NCI-H187 (cell line): ENCODE results near the gene BMP4.
A peak's percentile ranks its signal among the peaks of the same experiment; 100 is the strongest.
"Not testable (repeated sequence)": the region's sequence is repeated elsewhere in the genome, so short reads cannot be mapped to it uniquely, and the experiment has no call there.

ENCODE experiments used
- DNase-seq, 2 experiments: peaks; one replicate each; lab custom pipeline; 2025; lab: John Stamatoyannopoulos, UW

Gene BMP4

DNA sequence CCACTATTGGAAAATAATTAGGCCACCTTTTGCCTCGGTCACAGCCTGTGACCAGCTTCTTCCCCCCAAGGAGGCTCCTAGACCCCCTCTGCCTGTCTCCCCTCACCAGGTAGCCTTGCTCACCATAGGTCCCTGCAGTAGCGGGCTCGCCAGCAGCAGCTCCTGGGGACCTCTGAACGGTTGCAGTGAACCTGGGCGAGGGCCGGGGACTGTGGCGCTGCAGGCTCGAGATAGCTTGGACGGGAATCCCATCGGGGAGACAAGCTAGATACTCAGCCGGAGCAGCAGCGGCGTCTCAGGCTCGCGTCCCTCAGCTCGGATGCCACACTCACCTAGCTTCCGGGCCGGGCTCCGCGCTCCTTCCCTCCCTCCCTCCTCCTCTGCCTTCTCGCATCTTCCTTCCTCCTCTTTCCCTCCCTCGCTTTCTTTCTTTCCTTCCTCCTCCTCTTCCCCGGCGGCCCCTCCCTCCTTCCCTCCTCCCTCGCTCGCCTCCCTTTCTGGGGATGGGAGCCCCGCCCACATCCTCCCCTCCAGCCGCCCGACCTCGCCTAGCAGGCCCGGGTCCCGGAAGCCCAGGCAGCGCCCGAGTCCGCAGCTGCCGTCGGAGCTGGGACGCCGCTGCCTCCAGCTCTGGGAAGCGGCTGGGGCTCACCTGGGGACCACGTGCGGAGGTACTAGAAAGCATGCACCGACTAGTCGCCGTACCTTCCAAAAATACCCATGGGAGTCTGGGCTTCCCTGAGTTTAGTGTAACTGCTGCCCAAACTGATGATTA lies at the start of gene BMP4:
Gene BMP4, minus strand, starts transcription at position 399 of the 775 bp plus-strand sequence. CDS start 4,603 bp downstream, outside the sequence.
- DNase-seq = no peak

DNA sequence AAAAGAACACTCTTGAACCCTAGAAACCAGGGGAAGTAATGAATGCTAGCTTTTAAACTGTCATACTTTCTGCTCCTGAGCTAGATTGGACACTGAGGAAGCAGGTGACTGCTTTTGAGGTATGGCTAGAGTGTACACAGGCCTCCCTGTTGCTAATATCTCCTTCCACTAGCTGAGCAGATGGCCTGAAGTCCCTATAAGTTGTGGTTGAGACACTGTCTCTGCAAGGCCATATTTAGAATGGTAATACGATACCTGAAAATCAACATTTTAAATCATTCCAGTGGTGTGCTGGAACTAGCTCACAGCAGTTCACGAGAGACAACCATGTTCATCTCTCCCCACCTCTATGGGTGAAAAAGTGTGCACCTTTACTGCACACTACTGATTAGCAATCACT lies 46.4 kb upstream of the BMP4 start:
- DNase-seq = peak in 1 of 2 experiments; percentile 24

DNA sequence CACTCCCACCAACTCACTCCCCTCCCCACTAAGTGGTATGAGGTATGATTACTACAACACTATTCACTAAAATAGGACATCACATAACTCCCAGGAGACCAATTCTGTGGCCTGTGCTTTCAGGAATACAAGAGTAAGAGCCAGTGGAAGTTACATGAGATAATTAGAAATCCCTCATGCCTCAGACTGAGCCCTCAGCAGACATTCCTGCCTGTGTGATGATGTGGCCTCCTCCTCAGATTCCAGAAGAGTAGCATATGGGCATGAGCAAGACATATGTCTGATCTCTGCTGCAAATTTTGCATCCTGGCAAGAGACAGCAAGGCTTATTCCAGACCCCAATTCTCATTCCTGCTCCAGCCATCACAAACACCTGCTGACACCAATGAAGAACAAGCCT lies 46.0 kb upstream of the BMP4 start:
- no peak for DNase-seq

DNA sequence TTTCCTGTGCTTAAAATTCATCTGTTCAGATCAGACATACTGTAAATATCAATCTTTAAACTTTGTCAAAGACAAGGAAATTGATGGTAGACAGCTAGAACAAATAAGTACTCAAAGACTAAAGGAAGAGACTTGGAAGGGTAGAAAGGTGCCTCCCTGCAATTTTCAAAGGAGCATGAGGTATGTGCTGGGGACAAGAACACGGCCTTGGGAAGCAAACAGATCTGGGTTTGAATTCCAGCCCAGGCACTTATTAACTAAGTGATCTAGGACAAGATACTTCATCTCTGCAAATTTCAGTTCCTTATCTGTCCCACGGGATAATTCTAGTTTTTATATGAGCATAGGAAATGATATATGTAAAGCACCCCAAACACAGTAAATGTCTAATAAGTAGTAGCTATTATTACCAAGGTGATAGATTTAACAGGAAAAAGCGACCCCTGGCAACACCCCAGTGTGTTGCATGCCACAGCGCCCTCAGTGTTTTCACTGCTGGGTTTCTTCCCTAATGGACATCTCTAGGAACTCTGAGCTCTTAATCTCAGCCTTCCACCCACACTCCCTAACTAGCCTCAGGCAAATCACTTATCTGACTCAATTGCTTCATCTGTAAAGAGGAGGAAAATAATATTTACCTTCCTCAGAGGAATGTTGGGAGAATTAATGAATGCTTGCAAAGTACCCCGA lies 44.7 kb upstream of the BMP4 start:
- no peak for DNase-seq

DNA sequence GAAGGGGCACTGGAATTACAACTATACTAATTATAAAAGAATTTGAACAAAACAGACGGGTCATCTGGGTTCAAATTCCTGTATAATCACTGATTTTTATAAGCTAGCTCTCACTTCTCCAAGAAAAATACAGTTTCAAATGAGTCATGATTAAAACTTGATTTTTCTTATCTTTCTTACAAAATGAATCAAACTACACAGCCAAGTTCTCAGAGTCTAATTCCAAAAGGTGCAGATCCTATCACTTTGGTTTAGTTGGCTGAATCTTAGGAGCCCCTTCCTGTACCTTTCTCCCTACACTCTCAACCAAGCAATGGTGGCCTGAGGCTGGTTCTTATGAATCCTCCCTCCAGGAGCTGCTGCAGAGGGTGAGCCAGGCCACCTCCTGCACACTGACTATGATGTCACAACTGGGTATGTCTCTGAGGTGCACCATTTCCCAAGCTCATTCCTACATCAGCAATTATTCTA lies 43.8 kb upstream of the BMP4 start:
- DNase-seq = no peak

DNA sequence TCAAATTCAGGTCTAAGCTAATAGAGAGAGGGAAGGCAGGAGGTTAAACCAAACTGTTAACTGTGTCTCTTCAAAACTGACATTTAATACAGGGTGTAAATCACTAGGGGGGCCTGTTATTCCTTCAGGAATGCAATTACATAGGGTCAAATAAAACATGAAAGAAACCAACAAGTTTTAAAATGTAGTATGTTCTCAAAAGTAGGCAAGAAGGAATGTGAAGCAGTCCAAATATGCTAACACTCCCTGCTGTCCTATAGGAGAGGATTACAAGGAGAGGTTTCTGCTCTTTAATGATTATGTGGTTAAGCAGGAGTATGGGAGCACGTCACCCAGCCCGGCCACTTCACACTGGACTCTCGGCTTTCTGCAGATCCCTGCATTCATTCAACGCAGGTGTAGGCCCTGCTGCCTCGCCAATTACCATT lies 42.5 kb upstream of the BMP4 start:
- DNase-seq = no peak

DNA sequence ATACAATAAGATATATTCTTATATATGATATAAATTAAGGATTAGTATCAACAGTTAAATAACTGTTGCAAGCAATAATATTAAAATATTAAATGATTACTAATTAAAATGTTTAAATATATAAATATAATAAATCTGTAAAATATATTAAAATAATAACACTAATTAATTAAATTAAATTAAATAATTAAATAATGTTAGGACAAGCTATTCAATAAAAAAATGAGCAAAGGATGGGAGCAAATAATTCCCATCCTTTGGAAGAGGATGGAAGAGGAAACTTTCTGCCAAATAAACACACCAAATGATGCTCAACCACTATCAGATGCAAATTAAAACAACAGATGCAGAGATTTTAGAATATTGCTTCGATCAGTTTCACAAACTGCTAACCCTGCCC lies 39.4 kb upstream of the BMP4 start:
- no peak for DNase-seq

DNA sequence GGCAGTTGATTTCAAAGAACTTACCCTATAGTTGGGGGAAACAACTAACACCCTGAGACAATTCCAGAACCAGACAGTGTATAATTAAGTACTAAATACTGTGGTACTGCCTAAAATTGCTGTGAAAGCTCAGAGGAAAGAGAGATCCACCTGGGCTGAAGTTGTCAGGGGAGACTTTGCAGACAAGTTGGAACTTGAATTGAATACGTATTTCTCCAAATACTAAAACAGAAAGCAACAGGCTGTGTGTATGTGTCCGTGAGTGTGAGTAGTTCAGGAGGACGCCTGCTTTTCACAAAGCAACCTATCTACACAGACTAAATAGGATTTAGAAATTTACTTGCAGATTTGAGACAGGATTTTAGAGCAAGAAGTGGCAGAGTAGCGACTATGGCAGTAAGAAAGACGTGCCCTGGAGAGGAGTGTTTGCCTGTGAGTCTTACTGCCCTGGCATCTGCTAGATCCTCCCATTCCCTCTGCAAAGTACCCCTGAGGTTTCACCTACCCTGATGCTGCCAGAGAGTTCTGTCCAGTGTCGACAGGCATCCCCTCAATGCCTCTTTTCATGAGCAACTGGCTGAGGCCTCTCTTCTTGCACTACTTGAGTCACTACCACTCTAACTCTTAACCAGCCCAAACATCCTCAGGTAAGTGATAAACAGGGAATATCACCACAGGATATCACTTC lies 37.4 kb upstream of the BMP4 start:
- DNase-seq = no peak

DNA sequence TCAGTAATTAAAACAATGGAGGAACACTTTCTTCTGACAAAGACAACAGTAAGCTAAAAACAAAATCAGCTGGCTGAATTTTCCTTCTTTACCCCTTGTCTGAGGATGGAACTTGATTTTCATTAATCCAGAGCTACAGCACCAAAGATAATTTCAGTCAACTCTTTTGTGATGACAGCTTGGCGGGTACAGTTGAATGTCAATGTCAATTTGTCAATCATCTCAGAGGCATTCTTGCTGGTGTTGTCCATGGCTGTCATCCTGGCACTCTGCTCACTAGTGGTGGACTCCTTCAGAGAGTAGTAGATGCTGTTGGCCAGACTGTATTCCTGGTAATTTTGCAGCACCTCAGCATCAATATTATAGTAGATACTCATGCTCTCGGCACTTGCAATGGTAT lies 34.4 kb upstream of the BMP4 start:
- DNase-seq = no peak

DNA sequence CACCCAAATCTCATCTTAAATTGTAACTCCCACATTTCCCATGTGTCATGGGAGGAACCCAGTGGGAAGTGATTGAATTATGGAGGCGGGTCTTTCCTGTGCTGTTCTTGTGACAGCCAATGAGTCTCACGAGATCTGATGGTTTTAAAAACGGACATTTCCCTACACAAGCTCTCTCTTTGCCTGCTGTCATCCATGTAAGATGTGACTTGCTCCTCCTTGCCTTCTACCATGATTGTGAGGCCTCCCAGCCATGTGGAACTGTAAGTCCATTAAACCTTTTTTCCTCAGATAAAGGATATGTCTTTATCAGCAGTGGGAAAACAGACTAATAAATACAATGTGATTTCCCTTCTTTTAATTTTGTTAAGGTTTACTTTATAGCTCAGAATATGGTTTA lies 30.1 kb upstream of the BMP4 start:
- DNase-seq = not testable (repeated sequence)

DNA sequence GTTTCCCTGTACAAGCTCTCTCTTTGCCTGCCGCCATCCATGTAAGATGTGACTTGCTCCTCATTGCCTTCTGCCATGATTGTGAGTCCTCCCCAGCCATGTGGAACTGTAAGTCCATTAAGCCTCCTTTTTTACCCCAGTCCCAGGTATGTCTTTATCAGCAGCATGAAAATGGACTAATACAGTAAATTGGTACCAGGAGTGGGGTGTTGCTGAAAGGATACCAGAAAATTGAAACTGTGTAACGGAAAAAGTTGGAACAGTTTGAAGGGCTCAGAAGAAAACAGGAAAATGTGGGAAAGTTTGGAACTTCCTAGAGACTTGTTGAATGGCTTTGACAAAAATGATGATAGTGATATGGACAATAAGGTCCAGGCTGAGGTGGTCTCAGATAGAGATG lies 28.3 kb upstream of the BMP4 start:
- DNase-seq = not testable (repeated sequence)

DNA sequence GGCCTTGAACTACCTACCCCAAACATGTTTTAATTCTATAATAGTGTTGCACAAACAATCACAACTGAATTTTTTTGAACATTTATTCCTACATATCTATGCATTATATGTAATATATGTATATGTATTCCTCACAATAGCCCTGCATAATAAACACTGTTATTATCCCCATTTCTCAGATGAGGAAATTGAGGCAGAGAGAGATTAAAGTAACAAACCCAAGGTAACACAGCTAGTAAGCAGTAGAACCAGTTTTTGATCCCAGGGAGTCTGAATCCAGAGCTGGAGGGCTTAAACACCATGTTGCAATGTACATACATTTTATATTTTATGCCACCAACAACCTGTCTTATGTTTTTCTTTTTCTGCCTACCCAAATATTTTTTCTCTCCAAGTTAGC lies 26.5 kb upstream of the BMP4 start:
- no peak for DNase-seq

DNA sequence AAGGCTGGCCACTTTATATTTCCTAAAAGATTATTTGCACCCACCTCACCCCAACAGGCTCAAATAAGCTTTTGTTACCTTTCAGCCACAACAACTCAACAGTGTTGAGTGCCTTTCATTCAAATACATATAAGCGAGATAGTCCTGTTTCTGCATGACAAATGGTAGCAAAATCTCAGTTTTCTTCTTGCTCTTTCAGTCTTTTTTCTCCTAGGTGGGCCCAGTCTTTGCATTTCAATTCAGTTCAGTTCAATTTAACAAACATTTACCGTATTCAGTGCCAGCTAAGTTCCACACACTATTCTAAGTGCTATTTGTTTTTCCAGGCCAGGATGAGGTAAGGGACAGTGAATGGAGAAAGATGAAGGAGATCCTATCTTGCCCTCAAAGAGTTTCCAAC lies 25.9 kb upstream of the BMP4 start:
- DNase-seq = no peak

DNA sequence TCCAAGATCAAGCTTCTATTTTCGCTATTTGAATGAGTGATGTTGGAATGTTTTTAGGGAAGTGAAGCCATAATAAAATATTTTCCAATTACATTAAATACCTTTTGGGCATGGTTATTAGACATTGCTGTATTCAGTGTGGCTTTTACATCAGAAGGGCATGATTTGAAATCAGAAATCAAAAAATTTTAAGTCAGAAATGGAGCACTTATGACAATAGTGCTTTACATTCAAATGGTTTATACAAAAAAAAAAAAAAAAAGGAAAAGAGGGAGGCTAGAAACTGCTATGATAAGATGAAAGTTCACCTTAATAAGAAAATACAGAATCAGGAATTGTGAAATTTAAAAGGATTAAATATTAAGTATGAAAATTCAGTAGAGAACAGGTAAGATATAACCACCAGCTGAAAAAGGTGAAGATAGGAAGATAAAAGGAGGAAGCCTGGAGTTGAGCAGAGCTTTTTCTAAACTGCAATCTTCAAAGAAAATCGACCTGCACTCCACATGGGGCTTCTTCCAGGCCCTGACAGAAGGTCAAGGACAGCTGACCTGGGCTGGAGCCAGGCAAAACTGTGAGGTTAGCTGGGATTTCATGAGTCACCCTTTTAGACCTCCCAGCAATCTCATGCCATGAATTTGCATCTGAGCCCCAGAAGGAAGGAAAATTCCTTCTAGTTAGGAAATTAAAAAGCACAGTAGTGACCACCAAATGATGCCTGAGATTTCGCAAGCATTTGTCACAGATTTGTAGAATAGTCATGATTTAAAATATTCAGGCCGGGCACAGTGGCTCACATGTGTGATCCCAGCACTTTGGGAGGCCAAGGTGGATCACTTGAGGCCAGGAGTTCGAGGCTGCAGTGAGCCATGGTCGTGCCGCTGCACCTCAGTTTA lies 23.4 kb upstream of the BMP4 start:
- DNase-seq = no peak

DNA sequence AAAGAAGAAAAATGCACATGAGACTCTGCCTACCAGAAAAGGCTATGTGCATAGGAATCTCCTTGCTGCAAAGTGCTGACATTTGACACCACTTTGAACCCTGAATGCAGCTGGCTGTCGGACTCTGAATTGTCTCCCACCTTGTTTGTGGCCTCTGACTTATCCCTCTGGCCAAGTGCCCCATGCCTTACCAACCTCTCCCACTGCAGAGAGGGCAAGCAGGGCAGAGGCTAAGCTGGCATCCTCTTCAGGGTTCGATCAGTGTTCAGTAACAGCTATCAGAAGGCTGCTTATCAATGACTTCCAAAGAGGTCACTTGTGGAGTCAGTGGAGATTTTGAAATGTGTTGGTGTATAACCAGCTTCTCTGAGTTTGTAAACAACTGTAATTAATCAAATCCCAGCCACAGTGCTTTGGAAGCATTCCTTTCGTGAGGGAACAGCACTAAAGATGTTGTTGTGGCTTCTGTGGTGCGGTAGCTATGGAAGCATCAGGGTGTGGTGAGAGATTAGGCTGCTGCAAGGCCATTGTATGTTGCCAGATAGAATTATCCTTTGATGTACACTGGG lies 22.6 kb upstream of the BMP4 start:
- DNase-seq = no peak

DNA sequence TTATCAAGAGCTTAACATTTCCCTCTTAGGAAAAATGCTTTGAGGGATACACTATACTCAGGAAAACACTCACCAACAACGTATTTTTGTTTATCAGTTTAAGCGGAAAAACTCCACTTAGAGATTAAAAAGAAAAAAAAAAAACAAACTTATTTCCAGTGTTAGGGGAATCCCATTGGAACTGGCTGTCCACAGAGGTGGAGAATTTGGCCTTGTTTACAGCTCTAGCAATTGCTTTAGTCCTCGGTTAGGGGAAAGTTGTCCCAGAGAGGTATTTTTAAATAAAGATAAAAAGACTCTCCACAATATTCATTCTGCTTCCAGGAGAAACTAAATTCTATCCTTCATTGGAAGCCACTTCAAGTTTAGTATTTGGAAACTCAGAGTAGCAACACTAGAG lies 21.6 kb upstream of the BMP4 start:
- no peak for DNase-seq

DNA sequence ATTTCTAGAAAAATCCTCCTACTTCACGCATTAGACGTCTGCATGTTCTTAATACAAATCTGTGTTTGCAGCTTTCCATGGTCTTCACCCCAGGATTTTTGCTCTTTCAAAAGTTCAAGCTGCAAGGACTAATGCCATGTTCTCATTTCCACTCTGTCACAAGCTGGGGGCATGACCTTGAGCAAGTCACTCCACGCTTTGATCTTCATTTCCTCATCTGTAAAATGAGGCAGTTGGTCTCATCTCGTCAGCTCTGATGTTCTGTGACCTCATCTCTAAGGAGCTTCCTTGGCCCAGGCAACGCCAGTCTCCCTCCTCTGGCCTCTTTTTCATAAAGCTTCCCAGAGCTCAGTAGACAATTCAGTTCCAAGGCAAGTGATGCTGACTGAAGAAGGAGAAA lies 18.8 kb upstream of the BMP4 start:
- no peak for DNase-seq

DNA sequence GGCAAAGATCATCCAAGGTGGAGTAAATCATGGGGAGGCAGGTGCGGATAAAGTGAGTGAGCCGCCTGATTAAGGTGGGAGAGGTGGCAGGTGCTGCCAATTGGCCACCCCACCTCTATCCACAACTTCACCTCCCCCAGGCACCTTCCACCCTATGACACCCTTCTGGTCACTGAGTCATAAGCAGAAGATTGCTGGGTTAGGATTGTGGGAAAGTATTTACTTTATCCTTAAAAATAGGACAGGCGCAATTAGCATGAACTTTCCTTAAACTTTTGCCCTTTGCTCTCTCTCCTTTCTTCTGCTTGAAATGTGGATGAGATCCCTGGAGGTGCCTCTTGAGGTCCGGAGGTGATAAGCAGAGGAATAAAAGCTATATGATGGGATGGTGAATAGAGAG lies 14.9 kb upstream of the BMP4 start:
- DNase-seq = no peak

DNA sequence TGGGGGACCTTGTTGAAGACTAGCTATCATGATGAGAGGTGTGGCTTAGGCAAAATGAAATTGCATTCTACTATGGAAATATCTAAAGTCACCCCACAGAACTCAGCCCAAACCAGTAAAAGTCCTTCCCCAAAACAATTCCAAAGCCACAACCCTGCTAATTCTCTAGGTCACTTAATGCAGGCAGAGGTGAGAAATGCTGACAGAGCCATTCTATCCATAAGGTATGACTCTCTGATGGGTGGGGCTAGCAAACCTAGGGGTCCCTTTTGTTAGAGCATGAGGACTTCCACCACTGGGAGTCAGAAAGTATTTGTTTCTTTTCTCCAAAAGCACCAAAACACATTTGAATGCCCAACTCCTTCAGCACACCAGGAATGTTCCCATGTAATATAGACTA lies 12.7 kb upstream of the BMP4 start:
- DNase-seq = no peak

DNA sequence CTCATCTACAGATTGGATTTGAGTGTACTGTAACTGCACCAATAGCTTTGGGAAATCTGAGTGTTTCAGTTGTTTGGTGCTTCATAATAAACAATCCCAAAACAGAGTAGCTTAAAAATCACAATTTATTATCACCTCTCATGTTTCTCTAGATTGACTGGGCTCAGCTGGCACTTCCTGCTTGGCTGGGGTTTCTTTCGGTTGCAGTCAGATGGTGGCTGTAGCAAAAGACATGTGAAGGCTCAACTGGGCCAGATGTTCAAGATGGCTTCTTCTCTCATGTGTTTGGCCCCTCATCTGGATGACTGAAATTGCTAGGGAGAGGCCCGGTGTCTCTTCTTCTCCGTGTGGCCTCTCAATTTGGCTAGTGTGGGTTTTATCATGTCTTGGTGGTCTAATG lies 12.1 kb upstream of the BMP4 start:
- no peak for DNase-seq

DNA sequence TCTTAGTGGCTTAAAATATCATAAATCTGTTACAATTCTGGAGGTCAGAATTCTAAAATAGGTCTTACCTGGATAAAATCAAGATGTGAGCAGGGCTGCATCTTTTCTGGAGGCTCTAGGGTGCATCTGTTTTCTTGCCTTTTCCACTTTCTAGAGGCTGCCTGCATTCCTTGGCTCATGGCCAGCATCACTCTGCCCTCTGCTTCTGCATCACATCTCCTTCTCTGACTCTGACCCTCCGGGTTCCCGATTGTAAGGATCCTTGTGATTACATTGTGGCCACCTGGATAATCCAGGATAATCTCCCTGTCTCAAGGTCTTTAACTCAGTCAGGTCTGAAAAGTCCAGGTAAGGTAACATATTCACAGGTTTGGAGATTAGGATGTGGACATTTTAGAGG lies 11.0 kb upstream of the BMP4 start:
- no peak for DNase-seq

DNA sequence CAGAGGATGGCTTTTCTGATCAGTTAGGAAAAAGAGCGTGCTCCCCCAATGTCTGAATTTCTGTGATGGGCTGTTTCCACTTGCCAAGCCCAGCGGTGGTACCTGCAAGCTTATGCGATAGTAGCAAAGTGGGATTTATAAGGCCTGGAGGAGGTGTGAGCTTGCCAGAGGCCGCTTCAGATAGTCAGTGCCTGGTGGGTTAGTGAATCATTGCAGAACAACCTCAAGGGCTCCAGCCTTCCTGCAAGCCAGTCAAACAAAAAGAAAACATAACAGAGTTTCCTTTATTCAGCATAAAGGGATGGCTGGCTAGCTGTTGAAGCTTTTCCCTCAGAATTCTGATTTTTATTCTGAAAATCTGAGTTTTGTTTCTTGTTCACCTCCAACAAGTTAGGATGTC lies 7.6 kb upstream of the BMP4 start:
- DNase-seq = no peak
